MG63 (cell line): Measurements from ENCODE around the gene OR10H4. TPM values are rescaled to one million over a fixed set of nuclear protein-coding genes. Genes with fewer than 3 reads are reported as not detected.
A peak's percentile ranks its signal among the peaks of the same experiment; 100 is the strongest.
"Not testable (repeated sequence)": the region's sequence is repeated elsewhere in the genome, so short reads cannot be mapped to it uniquely, and the experiment has no call there.

Experiments used
- DNase-seq: peaks from one replicate; pipeline ENCODE4 v3.0.0-alpha.2; 2020
- H3K27me3 ChIP-seq: fragments of 250-450 bp; sonication (Bioruptor Pico); 2 replicates; pipeline ENCODE4 v1.5.1; 2020; ENCODE audit warnings: mild to moderate bottlenecking, moderate library complexity
- H3K36me3 ChIP-seq: fragments of 250-450 bp; sonication (Bioruptor Pico); 2 replicates; pipeline ENCODE4 v1.5.1; 2020; ENCODE audit warnings: mild to moderate bottlenecking, moderate library complexity
- H3K4me3 ChIP-seq: fragments of 250-450 bp; sonication (Bioruptor Pico); 2 replicates; pipeline ENCODE4 v1.5.1; 2020; ENCODE audit warnings: mild to moderate bottlenecking, moderate library complexity
- H3K9me3 ChIP-seq: fragments of 250-450 bp; sonication (Bioruptor Pico); 2 replicates; pipeline ENCODE4 v1.5.1; 2020; ENCODE audit warnings: mild to moderate bottlenecking, moderate library complexity
- total RNA-seq: library from RNA; depleted of rRNA; stranded (reverse); fragments of >200 nt; shearing (Covaris generic); gene quantifications from 2 replicates; pipeline ENCODE4 v1.2.3, GENCODE V29; 2014; ENCODE audit warnings: low replicate concordance

OR10H4 gene
- total RNA-seq, 1 experiment from 2014 or later = not detected

- Histone ChIP-seq H3K27me3 (peaks cover 8% of the 10 kb centered on the region), H3K9me3 (peaks cover 8% of the 10 kb centered on the region; the same call in 1 of the 2 replicates), H3K4me3 (no peak within 1 kb of the TSS), H3K36me3 (no peaks in the 10 kb centered on the region)
- peak; percentile 71 for DNase-seq
Observed at GRCh38 chr19:15934332-15935078, 14.3 kb upstream of the OR10H4 start, which contains the start of gene CYP4F11. Gene CYP4F11, minus strand, starts transcription at chr19:15934529. Its CDS starts 121 bp downstream, at chr19:15934408.

- H3K27me3 ChIP-seq = peaks cover 12% of the 10 kb centered on the region
- no peaks in the 10 kb centered on the region for H3K36me3 ChIP-seq
- DNase-seq = peak; percentile 41
- peaks cover 8% of the 10 kb centered on the region; the same call in 1 of the 2 replicates for H3K9me3 ChIP-seq
- H3K4me3 ChIP-seq = no peak overlapping the region
Observed at GRCh38 chr19:15935167-15935702, 13.6 kb upstream of the OR10H4 start.

DNA sequence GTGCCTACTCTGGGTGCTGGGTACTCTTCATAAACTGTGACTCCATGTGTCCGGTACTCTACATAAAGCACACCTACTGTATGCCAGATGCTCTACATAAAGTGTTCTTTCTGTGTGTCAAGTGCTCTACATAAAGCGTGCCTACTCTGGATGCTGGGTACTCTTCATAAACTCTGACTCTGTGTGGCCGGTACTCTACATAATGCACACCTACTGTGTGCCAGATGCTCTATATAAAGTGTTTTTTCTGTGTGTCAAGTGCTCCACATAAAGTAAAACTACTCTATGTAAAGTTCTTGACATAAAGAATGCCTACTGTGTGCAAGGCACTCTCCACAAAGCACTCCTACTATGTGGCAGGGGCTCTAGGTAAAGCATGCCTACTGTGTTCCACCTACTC, 12.6 kb upstream of the OR10H4 start:
- H3K9me3 ChIP-seq = peaks cover 8% of the 10 kb centered on the region; the same call in 1 of the 2 replicates
- H3K4me3 ChIP-seq = no peak overlapping the region
- peaks cover 15% of the 10 kb centered on the region for H3K27me3 ChIP-seq
- H3K36me3 ChIP-seq = no peaks in the 10 kb centered on the region
- DNase-seq = no peak

DNA sequence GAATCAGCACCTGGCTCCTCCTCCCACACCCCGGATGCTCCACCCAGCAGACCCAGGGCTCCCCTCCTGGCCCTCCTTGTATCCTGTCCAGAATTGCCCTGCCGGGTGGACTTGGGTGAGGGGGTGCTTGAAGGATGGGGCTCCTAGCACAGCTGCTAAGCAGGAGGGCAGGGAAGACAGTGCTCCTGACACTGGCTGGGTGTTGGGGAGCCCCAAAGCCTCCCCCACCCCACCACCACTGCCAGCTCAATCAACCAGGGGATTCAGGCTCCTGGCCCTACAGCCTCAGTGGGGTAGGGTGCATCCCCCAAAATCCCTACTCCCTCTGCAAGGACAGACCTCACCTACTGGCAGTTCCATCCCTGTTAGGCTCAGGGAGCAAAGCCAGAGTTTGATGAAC, 11.9 kb upstream of the OR10H4 start:
- Histone ChIP-seq H3K4me3 (no peak overlapping the region), H3K9me3 (peaks cover 8% of the 10 kb centered on the region; the same call in 1 of the 2 replicates), H3K27me3 (peaks cover 22% of the 10 kb centered on the region), H3K36me3 (no peaks in the 10 kb centered on the region)
- DNase-seq = no peak

DNA sequence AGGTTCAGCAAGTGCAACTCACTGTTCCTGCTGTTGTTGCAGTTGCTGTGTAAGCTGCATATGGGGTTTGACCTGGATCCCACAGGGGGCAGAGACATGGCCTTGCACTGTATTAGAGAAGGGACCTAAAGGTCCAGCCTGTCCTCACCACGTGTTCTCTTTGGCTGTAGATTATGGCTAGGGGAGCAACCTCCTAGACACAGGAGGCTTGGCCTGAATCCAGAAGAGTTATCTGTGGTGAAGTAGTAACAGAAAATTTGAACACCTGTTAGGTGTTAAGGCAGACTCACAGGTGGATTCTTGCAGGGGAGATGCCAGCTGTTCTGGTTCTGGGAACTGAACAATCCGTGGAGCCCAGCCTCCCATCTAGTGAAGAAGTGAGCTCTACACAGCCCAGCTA, 11.0 kb upstream of the OR10H4 start:
- Histone ChIP-seq H3K36me3 (no peaks in the 10 kb centered on the region), H3K4me3 (no peak overlapping the region), H3K27me3 (peaks cover 30% of the 10 kb centered on the region), H3K9me3 (peaks cover 8% of the 10 kb centered on the region; the same call in 1 of the 2 replicates)
- DNase-seq = no peak

GRCh38 chr19:15944401-15944800, 4.4 kb upstream of the OR10H4 start:
- no peak for DNase-seq
- peaks cover 51% of the 10 kb centered on the region for H3K27me3 ChIP-seq
- H3K9me3 ChIP-seq = peaks cover 7% of the 10 kb centered on the region
- no peaks in the 10 kb centered on the region for H3K36me3 ChIP-seq
- no peak overlapping the region for H3K4me3 ChIP-seq

GRCh38 chr19:15945301-15945700, 3.5 kb upstream of the OR10H4 start:
- peaks cover 7% of the 10 kb centered on the region for H3K9me3 ChIP-seq
- no peak for DNase-seq
- H3K27me3 ChIP-seq = peaks cover 46% of the 10 kb centered on the region
- no peak overlapping the region for H3K4me3 ChIP-seq
- H3K36me3 ChIP-seq = no peaks in the 10 kb centered on the region

DNA sequence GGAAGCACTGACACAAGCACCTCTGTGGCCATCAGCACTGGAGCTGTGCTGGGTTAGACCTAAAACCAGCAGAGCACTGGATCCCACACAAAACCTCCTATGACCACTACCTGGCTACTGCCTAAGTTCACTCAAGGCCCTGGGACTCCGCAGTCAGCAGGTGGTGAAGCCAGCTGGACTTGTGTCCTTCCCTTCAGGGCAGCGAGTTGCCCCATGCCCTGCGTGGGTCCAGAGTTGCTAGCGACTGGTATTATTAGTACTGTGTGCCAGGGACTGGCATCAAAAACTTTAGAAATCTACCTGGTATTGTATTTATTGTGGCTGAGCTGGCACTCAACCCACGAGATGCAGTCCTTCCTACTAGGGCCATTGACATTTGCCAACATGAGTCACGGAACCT, 6.0 kb downstream of the OR10H4 start:
- Histone ChIP-seq H3K27me3 (peaks cover 34% of the 10 kb centered on the region), H3K4me3 (no peak overlapping the region), H3K9me3 (no peaks in the 10 kb centered on the region), H3K36me3 (no peaks in the 10 kb centered on the region)
- DNase-seq = no peak

DNA sequence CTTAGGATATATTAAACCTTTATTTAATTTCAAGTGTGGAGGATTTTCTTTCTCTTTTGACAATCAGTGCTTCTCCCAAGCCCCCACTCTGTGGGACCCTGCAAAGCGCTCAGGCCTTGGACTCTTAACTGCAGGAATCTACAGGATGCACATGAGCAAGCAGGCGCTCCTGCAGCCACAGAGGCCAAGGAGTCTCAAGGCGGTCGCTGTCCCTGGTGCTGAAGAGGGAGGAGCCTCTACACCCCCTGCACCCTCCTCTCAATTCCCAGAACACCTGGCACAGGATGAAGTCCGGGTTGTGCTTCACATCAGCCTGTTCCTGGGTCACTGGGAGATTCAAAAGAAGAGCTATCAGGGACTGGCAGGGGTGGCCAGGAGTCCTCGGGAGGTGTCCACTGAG, 13.5 kb downstream of the OR10H4 start:
- H3K27me3 ChIP-seq = peaks cover 35% of the 10 kb centered on the region
- no peak for DNase-seq
- no peaks in the 10 kb centered on the region for H3K36me3 ChIP-seq
- no peak overlapping the region for H3K4me3 ChIP-seq
- 0 out of 2 replicates have a peak, but pooled peaks cover 2% of the 10 kb centered on the region for H3K9me3 ChIP-seq

GRCh38 chr19:15964231-15964630, 15.4 kb downstream of the OR10H4 start:
- no peaks in the 10 kb centered on the region for H3K36me3 ChIP-seq
- DNase-seq = no peak
- H3K27me3 ChIP-seq = peaks cover 28% of the 10 kb centered on the region
- H3K9me3 ChIP-seq = 0 out of 2 replicates have a peak, but pooled peaks cover 2% of the 10 kb centered on the region
- no peak overlapping the region for H3K4me3 ChIP-seq

DNA sequence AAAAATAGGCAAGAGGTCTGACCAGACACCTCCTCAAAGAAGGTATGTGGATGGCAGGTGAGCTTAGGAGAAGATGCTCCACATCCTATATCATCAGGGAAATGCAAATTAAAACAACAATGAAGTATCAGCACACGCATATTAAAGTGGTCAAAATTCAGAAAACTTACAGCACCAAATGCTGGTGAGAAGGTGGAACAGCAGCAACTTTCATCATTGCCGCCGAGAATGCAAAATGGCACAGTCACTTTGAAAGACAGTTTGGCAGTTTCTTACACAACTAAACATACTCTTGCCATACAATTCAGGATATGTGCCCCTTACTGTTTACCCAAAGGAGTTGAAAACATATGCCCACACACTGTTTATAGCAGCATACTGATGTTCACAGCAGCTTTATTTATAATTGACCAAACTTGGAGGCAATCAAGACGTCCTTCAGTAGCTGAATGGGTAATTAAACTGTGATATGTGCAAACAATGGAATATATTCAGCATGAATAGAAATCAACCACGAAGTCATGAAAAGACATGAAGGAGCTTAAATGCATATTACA, 22.5 kb downstream of the OR10H4 start:
- peaks cover 45% of the 10 kb centered on the region for H3K27me3 ChIP-seq
- H3K9me3 ChIP-seq = no peaks in the 10 kb centered on the region
- H3K36me3 ChIP-seq = no peaks in the 10 kb centered on the region
- no peak for DNase-seq
- no peak overlapping the region for H3K4me3 ChIP-seq

DNA sequence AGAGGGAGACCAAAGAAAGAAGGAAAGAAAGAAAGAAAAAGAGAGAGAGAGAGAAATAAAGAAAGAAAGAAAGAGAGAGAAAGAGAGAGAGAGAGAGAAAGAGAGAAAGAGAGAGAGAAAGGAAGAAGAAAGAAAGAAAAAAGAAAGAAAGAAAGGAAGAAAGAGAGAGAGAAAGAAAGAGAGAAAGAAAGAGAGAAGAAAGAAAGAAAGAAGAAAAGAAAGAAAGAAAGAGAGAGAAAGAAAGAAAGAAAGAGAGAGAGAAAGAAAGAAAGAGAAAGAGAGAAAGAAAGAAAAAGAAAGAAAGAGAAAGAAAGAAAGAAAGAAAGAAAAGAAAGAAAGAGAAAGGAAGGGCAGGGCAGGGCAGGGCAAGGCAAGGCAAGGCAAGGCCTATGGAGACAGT, 23.2 kb downstream of the OR10H4 start:
- H3K4me3 ChIP-seq, DNase-seq, H3K36me3 ChIP-seq, H3K9me3 ChIP-seq: not testable (repeated sequence)
- peaks cover 47% of the 10 kb centered on the region for H3K27me3 ChIP-seq

GRCh38 chr19:15974856-15975255, 26.0 kb downstream of the OR10H4 start:
- Histone ChIP-seq H3K9me3 (no peaks in the 10 kb centered on the region), H3K4me3 (no peak overlapping the region), H3K36me3 (no peaks in the 10 kb centered on the region), H3K27me3 (peaks cover 63% of the 10 kb centered on the region)
- DNase-seq = no peak

DNA sequence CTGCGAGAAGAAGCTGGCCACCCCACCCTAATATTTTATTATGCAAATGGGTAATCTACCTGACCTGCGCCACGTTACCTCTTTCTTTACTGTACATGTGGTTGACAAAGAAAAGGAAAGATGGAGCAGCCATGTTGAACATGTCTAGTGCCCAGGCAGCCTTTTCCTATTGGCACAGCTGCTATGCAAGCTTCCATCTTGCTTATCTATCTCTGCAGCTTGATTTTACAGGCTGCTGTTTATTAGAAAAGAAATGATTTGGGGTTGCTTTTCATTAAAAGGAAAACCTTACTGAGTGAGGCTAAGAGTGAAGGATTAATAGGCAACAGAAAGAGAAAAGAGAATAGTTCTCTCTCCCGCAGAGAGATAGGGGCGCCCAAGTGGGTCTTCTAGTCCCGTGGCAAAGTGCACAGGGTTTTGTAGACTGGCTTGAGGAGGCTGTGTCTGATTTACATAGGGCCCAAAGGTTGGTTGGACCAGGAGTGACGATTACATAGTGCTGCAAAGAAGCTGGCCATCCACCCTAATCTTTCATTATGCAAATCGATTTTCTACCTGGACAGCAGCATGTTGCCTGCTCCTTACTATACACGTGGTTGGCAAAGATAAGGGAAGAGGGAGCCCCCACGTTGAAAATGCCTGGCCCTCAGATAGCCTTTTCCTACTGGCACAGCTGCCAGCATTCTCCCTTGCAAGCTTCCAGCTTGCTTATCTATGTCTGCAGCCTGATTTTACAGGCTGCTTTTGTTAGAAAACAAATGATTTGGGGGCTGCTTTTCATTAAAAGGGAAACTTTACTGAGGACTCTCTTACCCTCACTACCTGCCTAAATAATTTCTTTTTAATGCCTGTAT, 28.3 kb downstream of the OR10H4 start:
- no peaks in the 10 kb centered on the region for H3K9me3 ChIP-seq
- H3K27me3 ChIP-seq = peaks cover 49% of the 10 kb centered on the region
- no peak for DNase-seq
- no peaks in the 10 kb centered on the region for H3K36me3 ChIP-seq
- H3K4me3 ChIP-seq = no peak overlapping the region

DNA sequence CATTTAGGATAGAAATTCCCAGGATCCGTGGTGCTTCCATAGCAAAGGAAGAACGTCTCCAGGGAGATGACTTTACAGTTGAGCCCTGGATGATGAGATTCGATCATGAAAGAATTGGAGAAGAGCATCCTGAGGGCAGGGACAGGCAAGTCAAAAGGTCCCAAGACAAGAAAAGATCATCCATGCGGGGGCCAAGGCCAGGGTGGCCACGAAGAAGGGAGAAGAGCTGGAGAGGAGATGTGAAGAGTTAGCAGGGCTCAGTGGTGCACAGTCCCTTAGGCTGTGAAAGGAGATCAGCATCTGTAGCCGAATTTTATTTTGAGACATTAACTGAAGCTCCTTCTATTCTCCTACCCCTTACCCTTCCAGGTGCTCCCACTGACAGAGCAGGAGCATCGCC, 28.9 kb downstream of the OR10H4 start:
- no peaks in the 10 kb centered on the region for H3K36me3 ChIP-seq
- no peaks in the 10 kb centered on the region; the same call in 1 of the 2 replicates for H3K9me3 ChIP-seq
- no peak overlapping the region for H3K4me3 ChIP-seq
- H3K27me3 ChIP-seq = peaks cover 47% of the 10 kb centered on the region
- DNase-seq = no peak

- peaks cover 40% of the 10 kb centered on the region for H3K27me3 ChIP-seq
- no peaks in the 10 kb centered on the region for H3K36me3 ChIP-seq
- H3K4me3 ChIP-seq = no peak overlapping the region
- peaks cover 8% of the 10 kb centered on the region for H3K9me3 ChIP-seq
- no peak for DNase-seq
Observed at GRCh38 chr19:15979293-15979692, 30.5 kb downstream of the OR10H4 start.

GRCh38 chr19:15985831-15986230, 37.0 kb downstream of the OR10H4 start:
- peaks cover 10% of the 10 kb centered on the region for H3K9me3 ChIP-seq
- H3K4me3 ChIP-seq, H3K36me3 ChIP-seq, DNase-seq: not testable (repeated sequence)
- H3K27me3 ChIP-seq = peaks cover 16% of the 10 kb centered on the region; the same call in 1 of the 2 replicates
